Activated T-cell treated with anti-CD3 and anti-CD28 coated beads, Interleukin-2, amount 50 U/mL, for 48 hours (primary cell): ENCODE results near the gene CFAP141.
"Not testable (repeated sequence)": the region's sequence is repeated elsewhere in the genome, so short reads cannot be mapped to it uniquely, and the experiment has no call there.

Experiments used
- DNase-seq, 2 experiments: peaks; one replicate each; pipeline ENCODE4 v3.0.0-alpha.2; 2020

The CFAP141 gene

GRCh38 chr1:154206196-154206595, at the start of gene CFAP141:
CFAP141 (minus strand) TSS chr1:154206333; CDS start chr1:154206307, 26 bp downstream.
- no peak for DNase-seq

- DNase-seq: no peak
Observed at GRCh38 chr1:154253671-154254070, 47.5 kb upstream of the CFAP141 start.

- DNase-seq: no peak
Observed at GRCh38 chr1:154241703-154242351, 35.7 kb upstream of the CFAP141 start.

GRCh38 chr1:154240294-154240833, 34.2 kb upstream of the CFAP141 start:
- DNase-seq: no peak

GRCh38 chr1:154239491-154239890, 33.4 kb upstream of the CFAP141 start:
- no peak for DNase-seq

DNA sequence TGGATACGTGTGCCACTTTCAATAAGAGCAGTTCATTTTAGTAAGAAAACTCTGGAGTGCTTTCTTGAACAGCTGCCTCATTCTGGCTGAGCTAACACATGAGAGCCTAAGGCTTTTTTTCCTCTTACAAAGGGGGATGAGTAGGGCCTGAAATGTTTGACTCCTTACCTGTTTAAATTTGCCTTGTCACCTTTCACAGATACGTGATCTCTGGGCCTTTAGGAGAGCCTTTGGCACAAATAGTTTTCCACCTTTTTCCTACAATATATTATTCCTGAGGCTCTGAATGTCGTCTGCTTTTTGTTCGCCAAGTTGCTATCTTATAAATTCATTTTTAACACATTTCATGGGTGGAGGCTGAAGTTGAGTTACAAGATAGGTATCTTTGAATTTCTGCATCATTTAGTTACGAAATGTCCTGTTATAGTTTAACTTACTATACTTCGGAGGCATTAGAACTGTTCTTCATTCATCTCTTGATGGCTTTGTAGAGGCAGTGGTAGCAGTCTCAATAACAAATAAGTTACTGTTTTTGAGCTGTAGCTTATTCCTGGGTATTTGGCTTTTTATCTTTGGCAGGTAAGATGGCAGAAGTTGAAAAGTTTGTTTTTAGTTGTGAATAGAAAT, 31.9 kb upstream of the CFAP141 start:
- no peak for DNase-seq

DNA sequence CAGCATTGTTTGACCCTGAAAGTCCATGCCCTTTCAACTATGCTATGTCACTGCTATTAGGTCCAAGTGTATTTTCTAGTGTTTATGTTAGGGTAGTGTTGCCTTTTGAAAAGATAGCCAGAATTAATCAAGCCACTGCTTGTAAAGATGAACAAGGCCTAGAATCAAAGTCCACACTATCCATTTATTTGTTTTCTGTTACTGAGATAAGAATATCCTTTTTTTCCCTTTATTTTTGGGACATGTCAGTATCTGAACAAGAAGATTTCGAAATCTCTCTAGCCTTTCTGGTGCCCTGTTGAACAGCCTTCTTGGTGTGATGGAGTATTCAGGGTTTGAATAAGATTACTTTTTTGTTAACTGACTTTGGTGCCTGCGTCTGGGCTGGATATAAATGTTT, 31.3 kb upstream of the CFAP141 start:
- no peak for DNase-seq

GRCh38 chr1:154236855-154237254, 30.7 kb upstream of the CFAP141 start:
- no peak for DNase-seq

DNA sequence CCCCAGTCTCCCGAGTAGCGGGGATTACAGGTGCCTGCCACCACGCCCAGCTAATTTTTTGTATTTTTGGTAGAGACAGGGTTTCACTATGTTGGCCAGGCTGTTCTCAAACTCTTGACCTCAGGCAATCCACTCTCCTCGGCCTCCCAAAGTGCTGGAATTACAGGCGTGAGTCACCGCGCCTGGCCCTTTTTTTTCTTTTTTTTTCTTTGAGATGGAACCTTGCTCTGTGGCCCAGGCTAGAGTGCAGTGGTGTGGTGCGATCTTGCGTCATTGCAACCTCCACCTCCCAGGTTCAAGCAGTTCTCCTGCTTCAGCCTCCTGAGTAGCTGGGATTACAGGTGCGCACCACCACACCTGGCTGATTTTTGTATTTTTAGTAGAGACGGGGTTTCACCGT, 27.0 kb upstream of the CFAP141 start:
- not testable (repeated sequence) for DNase-seq

DNA sequence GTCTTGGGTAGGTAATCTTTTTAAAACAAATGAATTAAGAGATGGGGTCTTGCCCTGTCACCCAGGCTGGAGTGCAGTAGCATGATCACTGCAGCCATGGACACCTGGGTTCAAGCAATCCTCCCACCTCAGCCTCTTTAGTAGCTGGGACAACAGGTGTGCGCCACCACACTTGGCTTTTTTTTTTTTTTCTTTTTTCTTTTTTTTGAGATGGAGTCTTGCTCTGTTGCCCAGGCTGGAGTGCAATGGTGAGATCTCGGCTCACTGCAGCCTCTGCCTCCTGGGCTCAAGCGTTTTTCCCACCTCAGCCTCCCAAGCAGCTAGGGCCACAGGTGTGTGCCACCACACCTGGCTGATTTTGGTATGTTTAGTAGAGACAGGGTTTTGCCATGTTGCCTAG, 25.0 kb upstream of the CFAP141 start:
- not testable (repeated sequence) for DNase-seq

GRCh38 chr1:154225370-154225769, 19.2 kb upstream of the CFAP141 start:
- DNase-seq: no peak

GRCh38 chr1:154223621-154224020, 17.5 kb upstream of the CFAP141 start:
- no peak for DNase-seq

DNA sequence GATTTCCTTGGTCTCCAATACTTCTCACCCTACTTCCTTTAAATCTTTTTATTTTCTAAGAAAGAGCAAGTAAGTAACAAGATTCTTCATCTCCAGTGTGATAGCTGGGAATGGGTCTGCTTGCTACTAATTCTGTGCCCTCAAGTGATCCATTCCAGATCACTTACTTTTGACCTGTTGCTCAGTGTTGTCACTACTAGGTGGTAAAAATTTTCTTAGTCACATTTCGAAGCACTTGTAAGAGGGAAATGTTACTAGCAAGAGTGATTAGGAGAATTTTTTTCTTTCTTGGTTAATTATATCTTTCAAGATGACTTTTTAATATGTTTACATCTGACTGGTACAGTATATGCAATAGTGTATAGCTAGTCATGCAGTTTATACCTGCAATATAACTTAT, 16.8 kb upstream of the CFAP141 start:
- DNase-seq: no peak

DNA sequence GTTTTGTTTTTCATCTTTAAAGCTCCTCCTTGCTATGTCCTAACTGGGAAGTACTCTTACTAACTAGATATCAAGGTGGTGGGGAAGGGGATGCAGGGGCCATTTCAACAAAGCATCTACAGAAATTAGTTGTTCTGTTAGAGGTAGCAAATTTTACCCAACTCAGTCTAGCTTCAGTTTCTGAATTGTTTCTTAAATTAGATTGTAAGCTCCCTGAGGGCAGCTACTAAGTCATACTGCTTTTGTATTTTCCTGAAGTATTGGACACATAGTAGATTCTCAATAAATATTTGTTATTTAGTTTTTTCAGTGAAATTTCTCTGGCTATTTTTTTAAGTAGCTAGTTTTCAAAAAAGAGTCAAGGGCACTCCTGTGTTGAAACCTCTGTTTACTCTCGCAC, 16.4 kb upstream of the CFAP141 start:
- no peak for DNase-seq

- DNase-seq: peak; percentile 71 to 76
Observed at GRCh38 chr1:154221278-154222001, 15.3 kb upstream of the CFAP141 start.

GRCh38 chr1:154220970-154221277, 14.8 kb upstream of the CFAP141 start:
- DNase-seq: no peak

- peak; percentile 98 to 99 for DNase-seq
Observed at GRCh38 chr1:154220071-154220969, 14.2 kb upstream of the CFAP141 start, which contains the start of gene UBAP2L. UBAP2L (plus strand) TSS chr1:154220955; CDS start chr1:154225124, 4,169 bp downstream.

- DNase-seq: no peak
Observed at GRCh38 chr1:154219541-154219940, 13.4 kb upstream of the CFAP141 start.

DNA sequence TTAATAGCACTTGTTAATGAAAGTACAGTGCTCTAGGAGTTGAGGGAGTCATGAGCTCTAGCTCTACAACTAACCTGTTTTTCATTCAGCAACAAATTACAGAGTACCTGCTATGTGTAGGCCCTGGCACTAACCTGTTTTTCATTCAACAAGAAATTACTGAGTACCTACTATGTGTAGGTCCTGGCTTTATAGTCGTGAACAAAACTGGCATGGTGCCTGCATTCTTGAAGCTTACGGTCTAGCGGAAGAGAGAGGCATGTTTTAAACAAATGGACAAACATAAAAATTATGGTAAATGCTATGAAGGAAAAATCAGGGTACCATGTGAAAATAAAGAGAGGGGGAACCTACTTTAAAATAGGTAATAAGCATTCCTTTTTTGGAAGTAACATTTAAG, 12.4 kb upstream of the CFAP141 start:
- no peak for DNase-seq

DNA sequence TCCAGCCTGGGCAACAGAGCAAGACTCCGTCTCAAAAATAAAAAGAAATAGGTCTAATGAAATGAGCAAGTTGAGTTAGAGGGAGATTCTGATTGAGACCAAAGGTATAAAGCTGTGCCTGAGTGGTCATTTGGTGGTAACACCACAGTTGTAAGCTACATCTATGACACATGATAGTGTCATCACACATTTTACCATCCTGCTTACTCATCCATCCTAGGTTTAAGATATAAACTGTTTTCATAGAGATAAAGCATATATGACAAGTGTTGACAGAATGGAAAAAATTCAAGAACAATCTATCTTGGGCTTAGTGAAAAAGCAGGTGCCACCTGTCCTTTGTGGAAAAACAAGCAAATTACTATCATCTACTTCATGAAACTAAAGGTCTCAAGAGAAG, 7.1 kb upstream of the CFAP141 start:
- DNase-seq: no peak

- no peak for DNase-seq
Observed at GRCh38 chr1:154212083-154212482, 6.0 kb upstream of the CFAP141 start.

GRCh38 chr1:154208677-154209388, 2.7 kb upstream of the CFAP141 start:
- DNase-seq: no peak
